T-helper 1 cell treated with Interleukin-12 subunit alpha and Interleukin-12 subunit beta and Interleukin-4 antibody, amounts not matched to agents 30 μg/mL and 1 μg/mL, for 36 hours (primary cell): ENCODE results near the gene TAS2R10.
A peak's percentile ranks its signal among the peaks of the same experiment; 100 is the strongest.

ENCODE experiments used
- H3K27ac Mint-ChIP-seq: one replicate; pipeline ENCODE4 v1.8.0; 2021; ENCODE audit warnings: mild to moderate bottlenecking, mixed read lengths
- H3K27me3 Mint-ChIP-seq: one replicate; pipeline ENCODE4 v1.8.0; 2021; ENCODE audit warnings: low read depth, mixed read lengths
- H3K36me3 Mint-ChIP-seq: one replicate; pipeline ENCODE4 v1.8.0; 2021; ENCODE audit warnings: low read depth, mixed read lengths
- H3K4me1 Mint-ChIP-seq: one replicate; pipeline ENCODE4 v1.8.0; 2021; ENCODE audit warnings: low read depth, mixed read lengths
- H3K4me3 Mint-ChIP-seq: one replicate; pipeline ENCODE4 v1.8.0; 2021; ENCODE audit warnings: mild to moderate bottlenecking, moderate library complexity, mixed read lengths
- H3K9me3 Mint-ChIP-seq: one replicate; pipeline ENCODE4 v1.8.0; 2021; ENCODE audit warnings: mixed read lengths

TAS2R10 gene

DNA sequence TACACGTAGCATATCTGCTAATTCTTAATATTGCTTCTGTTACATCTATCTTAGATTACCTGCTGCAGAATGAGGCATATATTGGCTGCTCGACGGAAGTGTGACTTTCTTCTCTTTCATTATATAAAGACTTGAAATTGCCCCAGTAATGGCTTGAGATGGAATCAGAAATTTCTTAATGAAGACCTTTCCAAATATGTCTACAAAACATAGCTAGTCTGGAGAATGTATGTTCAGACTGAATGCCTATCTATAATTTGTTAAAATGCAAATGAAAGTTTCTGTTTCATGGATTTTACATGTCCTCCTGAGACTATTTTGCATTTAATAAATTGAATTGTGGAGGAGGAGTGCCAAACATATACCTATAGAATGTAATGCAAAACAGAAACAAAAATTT is at the start of gene TAS2R10:
Gene TAS2R10, minus strand, starts transcription at position 101 of the 400 bp plus-strand sequence. Its CDS starts 89 bp downstream, at position 12.
- H3K36me3 Mint-ChIP-seq, result no peaks in the 10 kb centered on the region
- H3K4me1 Mint-ChIP-seq, result no peaks in the 10 kb centered on the region
- no peak within 1 kb of the TSS for H3K4me3 Mint-ChIP-seq
- H3K27ac Mint-ChIP-seq, result no peak within 1 kb of the TSS
- H3K27me3 Mint-ChIP-seq, result no peaks in the 10 kb centered on the region
- H3K9me3 Mint-ChIP-seq, result no peaks in the 10 kb centered on the region

DNA sequence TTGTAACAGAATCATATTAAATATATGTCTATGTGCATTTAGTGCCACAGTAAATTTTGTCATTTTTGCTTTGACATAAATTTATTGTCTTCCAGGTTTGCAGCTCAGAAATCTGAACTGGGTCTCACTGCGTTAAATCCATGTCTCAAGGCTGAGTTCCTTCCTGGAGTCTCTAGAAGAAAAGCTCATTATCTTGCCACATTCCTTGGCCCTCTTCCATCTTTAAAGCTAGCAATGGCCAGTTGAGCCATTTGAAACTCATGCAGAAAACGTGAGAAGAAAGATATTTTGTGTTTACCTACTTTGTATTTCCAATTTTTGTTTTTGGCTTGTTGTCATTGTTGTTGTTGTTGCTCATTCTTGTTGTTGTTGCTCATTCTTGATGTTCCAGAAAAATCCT is 47.2 kb upstream of the TAS2R10 start:
- H3K36me3 Mint-ChIP-seq, result peaks cover 22% of the 10 kb centered on the region
- no peak overlapping the region for H3K4me3 Mint-ChIP-seq
- H3K4me1 Mint-ChIP-seq, result no peaks in the 10 kb centered on the region
- H3K27me3 Mint-ChIP-seq, result no peaks in the 10 kb centered on the region
- no peak overlapping the region for H3K27ac Mint-ChIP-seq
- H3K9me3 Mint-ChIP-seq, result no peaks in the 10 kb centered on the region

DNA sequence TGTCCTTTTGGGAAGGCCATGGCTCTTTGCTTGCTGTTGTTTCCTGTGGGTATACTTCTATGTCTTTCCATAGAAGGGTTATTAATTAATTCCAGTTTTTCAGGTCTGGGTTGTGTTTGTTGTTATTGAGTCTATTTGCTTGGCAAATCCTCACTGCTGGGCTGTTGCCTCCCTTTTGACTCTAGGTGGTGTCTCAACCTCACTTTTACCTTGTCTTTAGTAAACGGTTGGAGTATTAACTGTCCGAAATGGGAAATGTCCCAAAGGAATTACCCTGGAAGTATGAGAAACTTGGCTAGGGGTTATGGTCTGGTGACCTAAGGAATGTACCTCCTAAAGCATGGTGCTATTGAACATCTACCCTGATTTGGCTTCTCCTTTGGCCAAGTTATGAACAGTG is 41.2 kb upstream of the TAS2R10 start:
- H3K36me3 Mint-ChIP-seq, result peaks cover 3% of the 10 kb centered on the region
- no peak overlapping the region for H3K27ac Mint-ChIP-seq
- no peak overlapping the region for H3K4me3 Mint-ChIP-seq
- peaks cover 8% of the 10 kb centered on the region for H3K9me3 Mint-ChIP-seq
- no peaks in the 10 kb centered on the region for H3K4me1 Mint-ChIP-seq
- H3K27me3 Mint-ChIP-seq, result no peaks in the 10 kb centered on the region

DNA sequence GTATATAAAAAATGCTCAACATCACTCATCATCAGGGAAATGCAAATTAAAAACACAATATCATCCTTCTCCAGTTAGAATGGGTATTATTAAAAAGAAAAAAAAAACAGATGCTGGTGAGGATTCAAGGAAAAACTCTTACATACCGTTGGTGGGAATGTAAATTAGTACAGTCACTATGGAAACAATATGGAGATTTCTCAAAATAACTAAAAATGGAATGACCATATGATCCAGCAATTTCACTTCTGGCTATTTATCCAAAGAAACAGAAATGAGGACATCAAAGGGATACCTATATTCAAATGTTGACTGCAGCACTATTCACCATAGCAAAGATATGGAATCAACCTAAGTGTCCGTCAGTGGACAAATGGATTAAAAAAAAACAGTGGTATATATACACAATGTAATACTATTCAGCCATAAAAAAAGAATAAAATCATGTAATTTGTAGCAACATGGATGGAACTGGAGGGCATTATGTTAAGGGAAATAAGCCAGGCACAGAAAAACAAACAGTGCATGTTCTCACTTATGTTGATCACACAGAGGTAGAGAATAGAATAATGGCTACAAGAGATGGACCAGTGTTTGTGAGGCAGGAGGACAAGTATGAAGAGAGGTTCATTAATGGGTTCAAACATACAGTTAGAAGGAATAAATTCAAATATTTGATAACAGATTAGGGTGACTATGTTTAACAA is 37.5 kb upstream of the TAS2R10 start:
- H3K4me3 Mint-ChIP-seq, result no peak overlapping the region
- peaks cover 3% of the 10 kb centered on the region for H3K36me3 Mint-ChIP-seq
- H3K9me3 Mint-ChIP-seq, result peaks cover 25% of the 10 kb centered on the region
- H3K27ac Mint-ChIP-seq, result no peak overlapping the region
- H3K27me3 Mint-ChIP-seq, result no peaks in the 10 kb centered on the region
- no peaks in the 10 kb centered on the region for H3K4me1 Mint-ChIP-seq

GRCh38 chr12:10861366-10861765 is 35.2 kb upstream of the TAS2R10 start:
- peaks cover 22% of the 10 kb centered on the region for H3K36me3 Mint-ChIP-seq
- no peaks in the 10 kb centered on the region for H3K4me1 Mint-ChIP-seq
- H3K27ac Mint-ChIP-seq, result no peak overlapping the region
- H3K9me3 Mint-ChIP-seq, result peaks cover 48% of the 10 kb centered on the region
- H3K27me3 Mint-ChIP-seq, result no peaks in the 10 kb centered on the region
- H3K4me3 Mint-ChIP-seq, result no peak overlapping the region

DNA sequence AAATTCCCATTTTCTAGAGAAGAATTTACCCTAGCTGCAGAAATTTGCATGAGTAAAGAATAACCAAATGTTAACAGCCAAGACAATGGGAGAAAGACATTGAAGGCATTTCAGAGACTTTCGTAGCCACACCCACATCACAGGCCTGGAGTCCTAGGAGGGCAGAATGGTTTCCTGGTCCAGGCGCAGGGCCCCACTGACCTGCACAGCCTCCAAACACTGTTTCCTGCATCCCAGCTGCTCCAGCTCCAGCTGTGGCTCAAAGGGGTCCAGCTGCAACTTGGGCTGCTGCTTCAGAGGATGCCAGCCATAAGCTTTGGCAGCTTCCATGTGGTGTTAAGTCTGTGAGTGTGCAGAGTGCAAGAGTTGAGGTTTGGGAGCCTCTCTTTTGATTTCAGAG is 29.6 kb upstream of the TAS2R10 start:
- no peaks in the 10 kb centered on the region for H3K27me3 Mint-ChIP-seq
- H3K4me1 Mint-ChIP-seq, result peaks cover 14% of the 10 kb centered on the region
- peaks cover 44% of the 10 kb centered on the region for H3K36me3 Mint-ChIP-seq
- H3K9me3 Mint-ChIP-seq, result peaks cover 47% of the 10 kb centered on the region
- no peak overlapping the region for H3K27ac Mint-ChIP-seq
- H3K4me3 Mint-ChIP-seq, result no peak overlapping the region

DNA sequence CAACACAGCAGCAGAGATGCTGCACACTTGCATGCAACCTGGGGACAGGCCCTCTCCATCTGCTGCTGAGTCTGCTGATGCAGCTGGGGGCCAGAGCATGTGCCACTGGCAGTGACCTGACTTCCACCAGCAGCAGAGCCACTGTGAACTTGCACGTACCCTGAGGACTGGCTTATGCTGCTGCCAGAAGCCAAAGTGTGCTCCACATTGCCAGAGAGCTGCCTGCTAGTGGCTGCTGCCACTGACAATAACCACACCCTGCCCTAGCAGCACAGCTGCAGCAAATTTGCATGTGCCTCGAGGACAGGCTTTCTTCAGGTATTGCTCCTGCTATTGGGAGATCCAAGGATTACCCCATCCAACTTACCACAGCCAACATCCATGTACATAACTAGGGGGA is 27.6 kb upstream of the TAS2R10 start:
- no peaks in the 10 kb centered on the region for H3K27me3 Mint-ChIP-seq
- H3K9me3 Mint-ChIP-seq, result peaks cover 41% of the 10 kb centered on the region
- H3K36me3 Mint-ChIP-seq, result peaks cover 47% of the 10 kb centered on the region
- H3K4me1 Mint-ChIP-seq, result peaks cover 33% of the 10 kb centered on the region
- H3K4me3 Mint-ChIP-seq, result no peak overlapping the region
- no peak overlapping the region for H3K27ac Mint-ChIP-seq

DNA sequence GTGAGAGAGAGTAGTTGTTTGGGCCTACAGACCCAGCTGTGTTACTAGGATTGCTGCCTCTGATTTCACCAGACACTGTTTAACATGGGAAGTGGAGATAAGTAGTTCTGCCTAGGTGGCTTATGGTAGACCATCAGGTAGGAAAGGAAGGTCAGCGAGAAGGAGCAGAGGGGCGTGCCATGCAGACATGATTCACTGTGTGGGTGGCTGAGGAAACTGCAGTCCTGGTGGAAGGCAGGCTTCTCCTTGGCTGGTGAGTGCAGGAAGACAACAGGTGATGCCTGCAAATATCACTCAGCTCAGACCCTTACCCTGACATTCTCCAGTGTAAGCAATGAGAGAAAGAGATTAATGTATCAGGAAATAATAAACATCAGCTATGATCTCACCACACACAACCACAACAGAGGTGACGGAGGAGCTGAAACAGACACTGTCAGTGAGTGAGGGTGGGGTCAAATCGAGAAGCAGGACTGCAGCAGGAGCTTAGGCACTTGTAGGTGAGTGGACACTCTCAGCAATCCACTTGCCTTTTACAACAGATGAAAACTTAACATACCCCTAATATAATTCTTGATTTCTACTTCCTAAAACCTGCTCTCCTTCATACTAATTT is 25.2 kb upstream of the TAS2R10 start:
- H3K4me3 Mint-ChIP-seq, result no peak overlapping the region
- peaks cover 36% of the 10 kb centered on the region for H3K4me1 Mint-ChIP-seq
- H3K27ac Mint-ChIP-seq, result no peak overlapping the region
- H3K9me3 Mint-ChIP-seq, result peaks cover 17% of the 10 kb centered on the region
- H3K36me3 Mint-ChIP-seq, result peaks cover 35% of the 10 kb centered on the region
- H3K27me3 Mint-ChIP-seq, result no peaks in the 10 kb centered on the region

DNA sequence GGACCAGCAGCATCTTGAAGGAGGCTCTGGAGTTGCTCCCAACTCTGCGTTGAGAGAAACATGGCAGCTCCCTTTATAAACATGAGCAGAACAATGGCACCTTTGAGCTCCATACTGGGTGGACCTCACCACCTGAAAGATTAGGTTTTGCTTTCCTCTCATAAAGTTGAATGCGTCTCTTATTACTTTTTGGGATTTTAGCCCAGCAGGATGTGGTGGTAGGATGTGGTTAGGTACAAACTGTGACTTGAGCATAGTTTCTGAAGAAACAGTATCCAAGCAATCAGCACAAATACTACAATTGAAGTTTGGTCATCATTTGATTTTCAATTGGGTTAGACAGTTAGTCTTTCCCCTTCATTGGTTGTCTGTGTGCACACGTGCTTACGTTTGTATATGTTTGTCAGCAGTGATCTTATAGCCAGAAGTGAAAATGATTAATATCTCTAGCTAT is 23.3 kb upstream of the TAS2R10 start, which contains the start of gene PRR4:
Gene PRR4, minus strand, starts transcription at position 51 of the 454 bp plus-strand sequence. Its CDS starts 38 bp downstream, at position 13.
- peaks cover 8% of the 10 kb centered on the region for H3K9me3 Mint-ChIP-seq
- H3K4me3 Mint-ChIP-seq, result no peak within 1 kb of the TSS
- no peaks in the 10 kb centered on the region for H3K27me3 Mint-ChIP-seq
- H3K4me1 Mint-ChIP-seq, result peaks cover 36% of the 10 kb centered on the region
- H3K27ac Mint-ChIP-seq, result peak within 1 kb of the TSS; percentile 39
- peaks cover 27% of the 10 kb centered on the region for H3K36me3 Mint-ChIP-seq

DNA sequence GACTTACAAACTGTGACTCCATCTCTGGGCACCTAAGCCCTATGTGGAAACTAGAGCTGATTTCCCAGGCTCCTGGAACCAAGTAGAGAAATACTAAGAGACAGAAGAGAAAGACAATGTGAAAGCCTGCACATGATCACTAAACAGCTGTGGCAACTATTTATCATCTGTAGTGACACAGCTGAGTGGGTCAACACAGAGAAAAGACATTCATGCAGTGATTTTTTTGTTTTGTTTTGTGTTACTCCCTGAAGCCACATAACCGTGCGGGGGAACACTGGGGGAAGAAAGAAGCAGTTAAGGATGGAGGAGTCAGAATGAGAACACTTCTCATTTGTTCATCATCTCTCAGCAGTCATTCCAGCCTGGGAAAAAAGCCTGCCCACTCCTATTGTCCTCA is 21.6 kb upstream of the TAS2R10 start:
- H3K4me1 Mint-ChIP-seq, result peaks cover 36% of the 10 kb centered on the region
- H3K27me3 Mint-ChIP-seq, result no peaks in the 10 kb centered on the region
- no peak overlapping the region for H3K27ac Mint-ChIP-seq
- peaks cover 8% of the 10 kb centered on the region for H3K9me3 Mint-ChIP-seq
- no peak overlapping the region for H3K4me3 Mint-ChIP-seq
- peaks cover 26% of the 10 kb centered on the region for H3K36me3 Mint-ChIP-seq

GRCh38 chr12:10842862-10843261 is 16.7 kb upstream of the TAS2R10 start:
- Mint-ChIP-seq H3K4me3 (no peak overlapping the region), H3K4me1 (peaks cover 3% of the 10 kb centered on the region), H3K27ac (no peak overlapping the region), H3K9me3 (no peaks in the 10 kb centered on the region), H3K27me3 (no peaks in the 10 kb centered on the region), H3K36me3 (peaks cover 11% of the 10 kb centered on the region)

DNA sequence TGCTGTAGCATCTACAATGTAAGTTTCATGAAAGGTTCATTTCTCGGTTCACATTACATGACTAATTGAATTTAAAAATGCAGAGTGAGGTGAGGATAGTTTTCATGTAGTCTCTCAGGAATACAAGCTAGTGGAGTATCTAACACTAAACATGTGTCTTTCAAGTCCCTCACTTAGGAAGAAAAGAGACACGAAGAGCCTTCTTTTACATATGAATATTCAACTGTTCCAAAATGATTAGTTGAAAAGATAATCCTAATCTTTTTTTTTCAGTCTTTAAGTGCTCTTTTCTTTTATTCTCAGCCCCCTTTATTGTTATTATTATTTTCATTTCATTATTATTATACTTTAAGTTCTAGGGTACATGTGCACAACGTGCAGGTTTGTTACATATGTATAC is 12.3 kb upstream of the TAS2R10 start:
- Mint-ChIP-seq H3K27me3 (no peaks in the 10 kb centered on the region), H3K4me3 (no peak overlapping the region), H3K36me3 (peaks cover 2% of the 10 kb centered on the region), H3K9me3 (no peaks in the 10 kb centered on the region), H3K4me1 (no peaks in the 10 kb centered on the region), H3K27ac (no peak overlapping the region)

DNA sequence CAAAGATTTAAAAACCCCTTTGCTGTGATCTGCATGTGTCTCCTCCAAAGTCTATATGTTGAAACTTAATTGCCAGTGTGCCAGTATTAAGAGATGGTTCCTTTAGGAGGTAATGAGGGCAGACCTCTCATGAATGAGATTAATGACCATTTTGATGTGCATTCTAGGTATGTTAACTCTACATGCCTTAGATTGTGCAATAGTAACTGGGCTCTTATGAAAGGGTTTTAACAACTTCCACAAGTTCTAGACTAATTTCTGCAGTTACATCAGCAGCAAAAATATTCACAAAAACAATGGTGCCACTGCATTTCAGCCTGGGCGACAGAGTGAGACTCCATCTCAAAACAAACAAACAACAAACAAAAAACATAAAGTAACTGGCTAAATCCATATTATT is 3.8 kb upstream of the TAS2R10 start:
- no peak overlapping the region for H3K27ac Mint-ChIP-seq
- H3K4me3 Mint-ChIP-seq, result no peak overlapping the region
- no peaks in the 10 kb centered on the region for H3K27me3 Mint-ChIP-seq
- H3K4me1 Mint-ChIP-seq, result no peaks in the 10 kb centered on the region
- no peaks in the 10 kb centered on the region for H3K9me3 Mint-ChIP-seq
- H3K36me3 Mint-ChIP-seq, result no peaks in the 10 kb centered on the region

- no peak overlapping the region for H3K27ac Mint-ChIP-seq
- H3K36me3 Mint-ChIP-seq, result no peaks in the 10 kb centered on the region
- no peaks in the 10 kb centered on the region for H3K4me1 Mint-ChIP-seq
- H3K4me3 Mint-ChIP-seq, result no peak overlapping the region
- H3K9me3 Mint-ChIP-seq, result no peaks in the 10 kb centered on the region
- H3K27me3 Mint-ChIP-seq, result no peaks in the 10 kb centered on the region
Measured at GRCh38 chr12:10824957-10825356, 1.2 kb downstream of the TAS2R10 start.

DNA sequence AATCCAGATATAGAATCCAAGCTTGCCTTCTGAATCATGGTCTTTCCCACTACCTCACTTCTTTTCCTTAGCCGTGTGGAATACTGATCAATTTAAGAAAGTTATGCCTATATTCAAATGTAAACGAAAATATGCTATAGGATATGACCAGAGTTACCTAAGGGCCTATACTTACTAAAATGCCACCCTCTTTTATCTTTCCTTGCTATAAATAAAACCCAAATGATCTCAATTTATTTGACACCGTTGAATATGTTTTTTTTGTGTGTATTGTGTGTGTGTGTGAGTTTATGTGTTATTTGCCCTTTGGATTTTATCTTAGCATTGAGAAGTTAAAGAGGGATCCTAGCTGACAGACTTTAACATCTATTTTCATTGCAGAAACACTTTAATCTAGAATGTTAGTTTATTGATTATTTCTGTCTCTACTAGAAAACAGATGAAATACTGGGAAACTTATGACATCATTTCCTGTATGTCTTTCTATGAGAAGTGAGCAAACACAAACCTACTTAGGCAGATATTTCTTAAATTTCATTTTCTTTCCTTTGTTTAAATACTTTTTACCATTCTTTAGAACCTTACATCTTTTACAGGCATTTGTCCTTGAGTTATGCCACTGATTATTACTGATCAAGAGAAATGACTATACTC is 14.1 kb downstream of the TAS2R10 start:
- H3K4me3 Mint-ChIP-seq, result no peak overlapping the region
- H3K9me3 Mint-ChIP-seq, result no peaks in the 10 kb centered on the region
- H3K36me3 Mint-ChIP-seq, result no peaks in the 10 kb centered on the region
- no peak overlapping the region for H3K27ac Mint-ChIP-seq
- peaks cover 24% of the 10 kb centered on the region for H3K27me3 Mint-ChIP-seq
- H3K4me1 Mint-ChIP-seq, result no peaks in the 10 kb centered on the region
